Thymus (tissue), 11 donors: ENCODE data around the gene DMPK. TPM values are rescaled to one million over a fixed set of nuclear protein-coding genes. Genes with fewer than 3 reads are reported as not detected.
A peak's percentile ranks its signal among the peaks of the same experiment; 100 is the strongest.
"Not testable (repeated sequence)": the region's sequence is repeated elsewhere in the genome, so short reads cannot be mapped to it uniquely, and the experiment has no call there.

ENCODE experiments used
- DNase-seq, 9 donors: peaks; one replicate each; pipeline ENCODE4 v3.0.0-alpha.2; 2013; ENCODE audit warnings: low spot score in 9 of 9, low read depth in 6 of 9, missing footprints in 1 of 9
- H3K27ac ChIP-seq, 2 donors: one replicate each; pipeline ENCODE4 v1.5.1; 2013; ENCODE audit warnings: control low read depth in 1 of 2, low read depth in 1 of 2, low read length in 1 of 2, mild to moderate bottlenecking in 1 of 2, moderate library complexity in 1 of 2
- H3K27me3 ChIP-seq, 2 donors: one replicate each; pipeline ENCODE4 v1.5.1; 2013; ENCODE audit warnings: low read length in 1 of 2; ENCODE audit not compliant: control insufficient read depth in 2 of 2, insufficient read depth in 1 of 2
- H3K36me3 ChIP-seq, 2 donors: one replicate each; pipeline ENCODE4 v1.5.1; 2013; ENCODE audit warnings: low read length in 1 of 2, mild to moderate bottlenecking in 1 of 2, moderate library complexity in 1 of 2; ENCODE audit not compliant: control insufficient read depth in 2 of 2, insufficient read depth in 2 of 2
- H3K4me1 ChIP-seq, 2 donors: one replicate each; pipeline ENCODE4 v1.5.1; 2013; ENCODE audit warnings: low read length in 2 of 2; ENCODE audit not compliant: control insufficient read depth in 2 of 2, insufficient read depth in 2 of 2
- H3K4me3 ChIP-seq, 2 donors: one replicate each; pipeline ENCODE4 v1.5.1; 2013; ENCODE audit warnings: low read length in 2 of 2, control low read depth in 1 of 2, mild to moderate bottlenecking in 1 of 2
- H3K9me3 ChIP-seq, 2 donors: one replicate each; pipeline ENCODE4 v1.5.1; 2013; ENCODE audit warnings: low read length in 1 of 2, mild to moderate bottlenecking in 1 of 2; ENCODE audit not compliant: control insufficient read depth in 2 of 2, insufficient read depth in 1 of 2
- WGBS: extraction: QIAGEN DNeasy Blood & Tissue Kit; methylation state at CpG from one replicate; pipeline ENCODE4 v1.1.7; 2013; 5-methylcytosine and 5-hydroxymethylcytosine counted together
- polyA plus RNA-seq: library from polyadenylated mRNA; stranded (reverse); fragments of 200-250 nt; gene quantifications from one replicate; pipeline ENCODE4 v1.2.3, GENCODE V29; 2013
- total RNA-seq: library from RNA; stranded (reverse); fragments of 120-200 nt; gene quantifications from one replicate; pipeline ENCODE4 v1.2.4, GENCODE V29; 2013
- donor health status: healthy.

The DMPK gene
- total and polyA plus RNA-seq, 2 donors: 3.9 to 59.4 TPM

DNA sequence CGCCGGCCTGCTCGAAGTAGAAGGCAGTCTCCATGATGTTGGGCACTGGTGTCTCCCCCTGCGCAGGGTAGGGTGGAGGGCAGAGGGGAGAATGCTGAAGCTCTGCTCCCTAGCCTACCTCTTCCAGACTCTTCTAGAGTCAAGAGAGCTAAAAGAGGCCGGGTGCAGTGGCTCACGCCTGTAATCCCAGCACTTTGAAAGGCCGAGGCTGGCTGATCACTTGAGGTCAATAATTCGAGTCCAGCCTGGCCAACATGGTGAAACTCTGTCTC, 22.6 kb upstream of the DMPK start:
- no peak overlapping the region for H3K4me3 ChIP-seq
- no peaks in the 10 kb centered on the region for H3K9me3 ChIP-seq
- no peaks in the 10 kb centered on the region for H3K36me3 ChIP-seq
- WGBS: 96% methylated on average over 8 of the region's 8 CpGs
- no peak for DNase-seq
- peaks cover 0 to 40% of the 10 kb centered on the region in 2 donors for H3K27me3 ChIP-seq
- no peak overlapping the region for H3K27ac ChIP-seq
- peaks cover 5 to 8% of the 10 kb centered on the region in 2 donors for H3K4me1 ChIP-seq

DNA sequence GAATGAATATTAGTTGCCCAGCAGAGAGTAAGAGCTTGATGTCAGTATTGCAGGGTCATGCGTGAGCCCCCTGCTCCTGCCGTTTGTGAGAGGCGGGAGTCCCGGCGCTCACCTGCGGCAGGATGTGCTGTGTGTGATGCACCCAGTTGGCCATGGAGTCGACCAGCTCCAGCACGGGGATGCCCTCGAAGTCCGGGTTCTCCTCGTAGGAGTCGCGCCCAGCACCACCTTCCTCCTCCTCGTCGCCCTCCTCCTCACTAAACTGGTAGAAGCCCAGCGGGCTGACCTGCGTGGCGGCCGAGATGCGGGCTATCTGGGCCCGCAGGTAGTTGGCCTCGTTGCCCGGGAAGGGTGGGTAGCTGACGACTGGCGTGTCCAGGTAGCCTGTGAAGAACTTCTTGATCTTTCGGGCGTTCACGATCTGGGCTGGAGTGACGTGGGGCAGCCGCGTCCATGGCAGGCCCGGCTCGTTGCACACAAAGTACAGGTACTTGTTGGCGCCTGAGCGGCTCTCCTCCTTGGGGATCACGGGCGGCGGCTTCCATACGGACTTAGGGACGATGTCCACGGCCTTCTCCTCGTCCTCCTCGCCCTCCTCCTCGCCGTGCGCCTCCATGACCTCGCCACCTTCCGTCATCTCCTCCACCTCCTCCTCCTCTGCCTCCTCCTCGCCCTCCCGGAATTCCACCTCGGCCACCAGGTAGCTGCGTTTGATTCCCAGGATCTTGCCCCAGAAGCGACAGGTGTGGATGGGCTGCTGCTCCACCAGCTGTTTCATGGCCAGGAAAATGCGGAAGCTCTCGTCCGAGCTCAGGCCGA, 22.1 kb upstream of the DMPK start:
- no peak for DNase-seq
- Histone ChIP-seq H3K4me1 (peaks cover 3 to 6% of the 10 kb centered on the region in 2 donors), H3K27ac (no peak overlapping the region), H3K4me3 (no peak overlapping the region), H3K36me3 (no peaks in the 10 kb centered on the region), H3K27me3 (peaks cover 0 to 43% of the 10 kb centered on the region in 2 donors), H3K9me3 (no peaks in the 10 kb centered on the region)
- WGBS: 95% methylated on average over 57 of the region's 57 CpGs

DNA sequence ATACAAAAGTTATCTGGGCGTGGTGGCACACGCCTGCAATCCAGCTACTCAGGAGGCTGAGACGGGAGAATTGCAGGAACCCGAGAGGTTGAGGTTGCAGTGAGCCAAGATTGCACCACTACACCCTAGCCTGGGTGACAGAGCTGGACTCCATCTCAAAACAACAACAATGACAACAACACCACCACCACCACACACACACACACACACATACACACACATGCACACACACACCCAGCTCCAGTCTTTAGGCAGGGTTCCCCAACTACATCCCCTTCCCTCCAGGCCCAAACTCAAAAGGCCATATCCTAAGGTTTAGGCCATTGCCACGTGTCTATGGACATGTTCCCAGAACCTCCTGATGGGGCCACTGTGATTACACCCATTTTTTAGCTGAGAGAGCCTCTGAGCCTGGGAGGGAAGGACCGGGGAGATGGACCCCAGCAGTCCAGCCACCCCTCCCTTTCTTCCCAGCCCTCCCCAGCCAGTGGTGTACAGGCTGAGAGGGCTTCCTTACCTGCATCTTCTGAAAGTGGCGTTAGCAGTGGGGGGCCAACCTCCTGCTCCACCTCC, 19.4 kb upstream of the DMPK start:
- Histone ChIP-seq H3K9me3 (no peaks in the 10 kb centered on the region), H3K27me3 (peaks cover 0 to 47% of the 10 kb centered on the region in 2 donors), H3K4me3 (no peak overlapping the region), H3K36me3 (no peaks in the 10 kb centered on the region), H3K27ac (no peak overlapping the region), H3K4me1 (peaks cover 4 to 8% of the 10 kb centered on the region in 2 donors)
- 92% methylated on average over 7 of the region's 7 CpGs for WGBS
- no peak for DNase-seq

DNA sequence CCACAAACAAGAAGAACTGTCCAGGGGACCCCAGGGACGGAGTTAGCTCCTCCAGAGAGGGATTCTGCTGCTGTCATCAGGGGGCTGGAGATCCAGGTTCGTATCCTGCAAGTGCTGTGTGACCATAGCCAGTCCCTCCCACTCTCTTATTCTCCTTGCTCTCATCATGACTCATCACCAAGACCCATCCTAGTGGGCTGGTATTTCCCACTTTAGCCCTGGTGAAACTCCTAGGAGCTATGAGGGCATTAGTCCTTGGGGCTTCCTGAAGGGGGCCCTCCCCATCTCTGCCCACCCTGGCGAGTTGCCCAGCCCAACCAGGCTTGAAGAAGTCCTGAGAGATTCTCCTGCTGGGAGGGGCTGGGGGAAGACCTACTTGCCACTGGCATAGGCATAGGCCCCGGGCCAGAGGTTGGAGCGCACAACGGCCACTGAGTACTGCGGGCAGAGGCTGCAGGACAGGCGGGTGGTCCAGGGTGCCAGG, 17.8 kb upstream of the DMPK start:
- Histone ChIP-seq H3K36me3 (no peaks in the 10 kb centered on the region), H3K9me3 (no peaks in the 10 kb centered on the region), H3K4me1 (peaks cover 4 to 8% of the 10 kb centered on the region in 2 donors), H3K27me3 (peaks cover 0 to 50% of the 10 kb centered on the region in 2 donors), H3K27ac (no peak overlapping the region), H3K4me3 (no peak overlapping the region)
- WGBS: 88% methylated on average over 8 of the region's 8 CpGs
- no peak for DNase-seq

DNA sequence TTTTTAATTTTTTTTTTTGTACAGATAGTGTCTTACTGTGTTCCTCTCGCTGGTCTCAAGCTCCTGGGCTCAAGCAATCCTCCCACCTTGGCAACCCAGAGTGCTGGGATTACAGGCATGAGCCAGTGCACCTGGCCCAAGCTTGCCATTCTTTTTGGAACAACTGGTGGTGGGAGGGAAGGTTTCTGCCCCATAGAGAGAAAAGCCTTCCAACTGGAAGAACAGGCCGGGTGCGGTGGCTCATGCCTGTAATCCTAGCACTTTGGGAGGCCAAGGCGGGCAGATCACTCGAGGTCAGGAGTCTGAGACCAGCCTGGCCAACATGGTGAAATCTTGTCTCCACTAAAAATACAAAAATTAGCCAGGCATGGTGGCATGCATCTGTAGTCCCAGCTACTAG, 17.3 kb upstream of the DMPK start:
- H3K9me3 ChIP-seq: not testable (repeated sequence)

DNA sequence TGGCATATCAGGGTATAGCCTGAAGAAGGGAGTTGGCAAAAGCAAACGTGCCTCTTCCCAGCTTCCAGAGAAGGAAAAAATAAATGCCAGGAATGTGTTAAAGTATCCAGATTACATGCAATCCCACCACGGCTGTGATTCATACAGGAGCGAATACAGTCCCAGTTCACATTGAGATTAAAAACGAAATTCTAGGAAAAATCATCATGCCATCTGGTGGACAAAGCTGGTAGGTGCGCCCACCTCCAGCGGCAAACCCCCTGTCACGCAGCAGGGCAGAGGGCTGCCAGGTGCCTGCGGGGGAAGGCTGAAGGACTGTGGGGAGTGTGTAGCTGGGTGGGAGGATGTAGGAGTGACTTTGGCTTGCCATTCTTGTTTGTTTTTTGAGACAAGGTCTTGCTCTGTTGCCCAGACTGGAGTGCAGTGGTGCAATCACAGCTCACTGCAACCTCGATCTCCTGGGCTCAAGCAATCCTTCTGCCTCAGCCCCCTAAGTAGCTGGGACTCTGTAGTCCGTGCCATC, 16.8 kb upstream of the DMPK start:
- Histone ChIP-seq H3K27ac (no peak overlapping the region), H3K27me3 (peaks cover 0 to 46% of the 10 kb centered on the region in 2 donors), H3K4me1 (peaks cover 4 to 8% of the 10 kb centered on the region in 2 donors), H3K36me3 (no peaks in the 10 kb centered on the region), H3K9me3 (no peaks in the 10 kb centered on the region), H3K4me3 (no peak overlapping the region)
- WGBS: 13% methylated on average over 10 of the region's 10 CpGs
- peak in 7 of 9 donors; percentile 39 to 82 (median 54) for DNase-seq

More for the DNA sequence above, 17.3 kb upstream of the DMPK start:
- H3K27me3 ChIP-seq: peaks cover 0 to 50% of the 10 kb centered on the region in 2 donors
- DNase-seq, H3K36me3 ChIP-seq, H3K27ac ChIP-seq, H3K4me3 ChIP-seq, H3K4me1 ChIP-seq: not testable (repeated sequence)
- 94% methylated on average over 5 of the region's 5 CpGs for WGBS

DNA sequence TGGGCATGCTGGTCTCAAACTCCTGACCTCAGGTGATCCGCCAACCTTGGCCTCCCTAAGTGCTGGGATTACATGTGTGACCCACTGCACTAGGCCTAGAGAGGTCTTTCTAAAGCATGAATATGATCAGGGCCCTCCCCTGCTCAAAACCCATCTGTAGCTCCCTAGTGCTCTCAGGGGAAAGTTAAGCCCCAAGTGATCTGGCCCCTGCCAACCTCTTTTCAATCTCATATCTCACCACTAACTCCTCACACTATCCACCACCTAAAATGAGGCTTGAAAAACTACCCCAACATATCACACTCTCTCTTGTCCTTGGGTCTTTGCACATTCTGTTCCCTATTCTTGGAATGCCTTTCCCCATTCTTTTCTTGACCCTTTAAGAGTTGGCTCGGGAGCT, 12.3 kb upstream of the DMPK start:
- Histone ChIP-seq H3K27ac (no peak overlapping the region), H3K4me3 (no peak overlapping the region), H3K4me1 (peaks cover 18 to 32% of the 10 kb centered on the region in 2 donors), H3K27me3 (peaks cover 0 to 29% of the 10 kb centered on the region in 2 donors), H3K9me3 (no peaks in the 10 kb centered on the region), H3K36me3 (peaks cover under 1 to 6% of the 10 kb centered on the region in 2 donors)
- no peak for DNase-seq
- WGBS: 84% methylated on average over 2 of the region's 2 CpGs

DNA sequence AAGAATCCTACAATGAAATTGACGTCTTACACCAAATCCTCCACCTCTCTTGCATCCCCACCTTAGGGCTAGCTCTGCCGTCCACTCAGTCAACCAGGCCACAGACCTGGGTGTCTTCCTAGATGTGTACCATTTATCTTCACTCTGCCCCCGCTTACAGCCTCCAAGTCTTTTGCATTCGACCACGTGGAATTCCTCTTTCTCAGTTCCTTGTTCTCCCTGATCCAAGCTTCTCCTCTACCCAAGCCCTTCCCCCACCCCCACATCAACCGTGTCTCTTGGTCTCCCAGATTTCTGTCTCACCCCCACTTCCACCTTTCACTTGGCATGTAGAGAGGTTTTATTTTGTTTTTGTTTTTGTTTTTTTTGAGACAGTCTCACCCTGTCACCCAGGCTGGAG, 11.6 kb upstream of the DMPK start:
- Histone ChIP-seq H3K4me3 (no peak overlapping the region), H3K9me3 (no peaks in the 10 kb centered on the region), H3K4me1 (peaks cover 14 to 25% of the 10 kb centered on the region in 2 donors), H3K27me3 (peaks cover 0 to 29% of the 10 kb centered on the region in 2 donors), H3K27ac (no peak overlapping the region), H3K36me3 (peaks cover 7 to 13% of the 10 kb centered on the region in 2 donors)
- DNase-seq: no peak
- 28% methylated on average over 6 of the region's 6 CpGs for WGBS

DNA sequence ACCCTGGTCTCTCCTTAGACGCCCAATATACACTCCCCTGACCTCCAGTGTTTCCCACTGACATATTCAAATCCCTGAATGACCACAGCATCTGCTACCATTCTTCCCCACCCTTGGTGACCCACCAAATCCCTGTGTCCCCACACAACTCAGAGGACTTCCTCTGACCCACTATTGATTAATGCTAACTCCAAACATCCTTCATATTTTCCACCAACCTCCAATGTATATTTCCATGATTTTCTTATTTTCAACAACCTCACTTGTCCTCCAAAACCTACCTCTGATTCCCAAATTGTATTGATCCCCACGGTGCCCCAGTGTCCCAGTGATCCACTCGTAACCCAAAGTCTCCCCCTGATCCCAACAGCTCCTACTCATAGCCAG, 10.9 kb upstream of the DMPK start:
- Histone ChIP-seq H3K27me3 (peaks cover 0 to 32% of the 10 kb centered on the region in 2 donors), H3K9me3 (no peaks in the 10 kb centered on the region), H3K27ac (no peak overlapping the region), H3K4me1 (peaks cover 14 to 24% of the 10 kb centered on the region in 2 donors), H3K4me3 (peak overlapping the region in 1 of 2 donors; percentile 86), H3K36me3 (peaks cover 14 to 20% of the 10 kb centered on the region in 2 donors)
- WGBS: 51% methylated on average over 3 of the region's 3 CpGs
- no peak for DNase-seq
